Tibial nerve (tissue), 4 donors: ENCODE data around the gene DMKN. TPM values are rescaled to one million over a fixed set of nuclear protein-coding genes. Genes with fewer than 3 reads are reported as not detected.

Source experiments
- DNase-seq, 2 donors: peaks; one replicate each; pipeline ENCODE4 v3.0.0-alpha.2; 2019; ENCODE audit warnings: low spot score in 2 of 2
- H3K27ac ChIP-seq, 4 donors: fragments of 200-600 bp; sonication (generic) in 3 of 4; one replicate each; pipeline ENCODE4 v1.5.1; 2017 to 2019; ENCODE audit warnings: mild to moderate bottlenecking in 1 of 4
- H3K27me3 ChIP-seq, 2 donors: fragments of 200-600 bp; sonication (generic) in 1 of 2; one replicate each; pipeline versions ENCODE4 v1.5.1 to v1.6.0; 2017 to 2019
- H3K36me3 ChIP-seq, 3 donors: fragments of 200-600 bp; sonication (generic); one replicate each; pipeline ENCODE4 v1.5.1; 2018 to 2019
- H3K4me1 ChIP-seq, 4 donors: fragments of 200-600 bp; sonication (generic) in 3 of 4; one replicate each; pipeline ENCODE4 v1.5.1; 2017 to 2019
- H3K4me3 ChIP-seq, 4 donors: fragments of 200-600 bp; sonication (generic) in 3 of 4; one replicate each; pipeline ENCODE4 v1.5.1; 2017 to 2019; ENCODE audit warnings: mild to moderate bottlenecking in 1 of 4, moderate library complexity in 1 of 4
- H3K9me3 ChIP-seq, 4 donors: fragments of 200-600 bp; sonication (generic) in 3 of 4; one replicate each; pipeline ENCODE4 v1.5.1; 2017 to 2019
- EP300 ChIP-seq, 2 donors: sonication (generic); formaldehyde crosslinking; IDR thresholded peaks; one replicate each; pipeline ENCODE4 v1.6.1; 2017; ENCODE audit warnings: antibody characterized with exemption in 2 of 2, mild to moderate bottlenecking in 1 of 2
- POLR2A ChIP-seq, 2 donors: fragments of 450-650 bp; IDR thresholded peaks; one replicate each; pipeline ENCODE4 v1.6.1; 2017; ENCODE audit warnings: antibody characterized with exemption in 2 of 2, mild to moderate bottlenecking in 2 of 2, moderate library complexity in 2 of 2
- WGBS, 2 donors: methylation state at CpG; one replicate each; pipeline ENCODE4 v1.1.5; 2018; 5-methylcytosine and 5-hydroxymethylcytosine counted together
- total RNA-seq, 4 donors: library from RNA; depleted of rRNA; stranded (reverse); fragments of >200 nt; gene quantifications; one replicate each; pipeline ENCODE4 v1.1.0, GENCODE V29; 2016
- TF ChIP-seq, protein P1 (sequence below), 5 experiments: fragments of 200-600 bp in 3 of 5; fragments of 450-650 bp in 2 of 5; sonication (generic) in 3 of 5; IDR thresholded peaks; one replicate each; pipeline ENCODE4 v1.5.1; 2016 to 2019; ENCODE audit warnings: antibody characterized with exemption in 5 of 5, mild to moderate bottlenecking in 3 of 5, moderate library complexity in 2 of 5

DMKN gene
- total RNA-seq, 4 donors from 2014 or later, result 8.2 to 33.5 (median 26.5) TPM

GRCh38 chr19:35511337-35511736, 2.1 kb downstream of the DMKN start:
- Histone ChIP-seq H3K9me3 (no peaks in the 10 kb centered on the region), H3K27me3 (peaks cover 0 to 72% of the 10 kb centered on the region in 2 donors), H3K27ac (no peak overlapping the region), H3K36me3 (no peaks in the 10 kb centered on the region), H3K4me3 (no peak overlapping the region), H3K4me1 (peaks cover 0 to 18% (median 2%) of the 10 kb centered on the region in 4 donors)
- DNase-seq, result no peak
- TF ChIP-seq, protein P1, sequence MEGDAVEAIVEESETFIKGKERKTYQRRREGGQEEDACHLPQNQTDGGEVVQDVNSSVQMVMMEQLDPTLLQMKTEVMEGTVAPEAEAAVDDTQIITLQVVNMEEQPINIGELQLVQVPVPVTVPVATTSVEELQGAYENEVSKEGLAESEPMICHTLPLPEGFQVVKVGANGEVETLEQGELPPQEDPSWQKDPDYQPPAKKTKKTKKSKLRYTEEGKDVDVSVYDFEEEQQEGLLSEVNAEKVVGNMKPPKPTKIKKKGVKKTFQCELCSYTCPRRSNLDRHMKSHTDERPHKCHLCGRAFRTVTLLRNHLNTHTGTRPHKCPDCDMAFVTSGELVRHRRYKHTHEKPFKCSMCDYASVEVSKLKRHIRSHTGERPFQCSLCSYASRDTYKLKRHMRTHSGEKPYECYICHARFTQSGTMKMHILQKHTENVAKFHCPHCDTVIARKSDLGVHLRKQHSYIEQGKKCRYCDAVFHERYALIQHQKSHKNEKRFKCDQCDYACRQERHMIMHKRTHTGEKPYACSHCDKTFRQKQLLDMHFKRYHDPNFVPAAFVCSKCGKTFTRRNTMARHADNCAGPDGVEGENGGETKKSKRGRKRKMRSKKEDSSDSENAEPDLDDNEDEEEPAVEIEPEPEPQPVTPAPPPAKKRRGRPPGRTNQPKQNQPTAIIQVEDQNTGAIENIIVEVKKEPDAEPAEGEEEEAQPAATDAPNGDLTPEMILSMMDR (IDR thresholded peaks at IDR 0.05), result no peak
- TF ChIP-seq EP300 (IDR thresholded peaks at IDR 0.05) (no peak), POLR2A (IDR thresholded peaks at IDR 0.05) (no peak)
- WGBS, 2 donors, result 52 to 86% methylated on average over 6 to 7 of the region's 7 CpGs

DNA sequence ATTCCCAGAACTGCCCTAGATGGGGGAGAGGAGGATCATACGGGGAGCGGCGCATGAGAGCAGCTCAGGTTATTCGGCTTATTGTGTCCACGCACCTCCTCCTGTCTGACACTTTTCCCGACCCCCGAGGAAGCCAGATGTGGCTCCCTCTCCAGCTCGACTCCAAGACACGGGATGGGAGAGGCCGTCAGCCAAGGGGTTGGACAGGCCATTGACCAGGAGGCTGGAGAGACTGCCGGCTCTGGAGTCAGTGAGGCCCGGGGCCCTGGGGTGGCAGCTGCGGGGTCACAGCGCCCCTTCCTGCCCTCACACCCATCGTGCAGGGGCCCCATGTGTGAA, 2.9 kb downstream of the DMKN start:
- TF ChIP-seq POLR2A (IDR thresholded peaks at IDR 0.05) (no peak), EP300 (IDR thresholded peaks at IDR 0.05) (no peak)
- TF ChIP-seq, protein P1 (IDR thresholded peaks at IDR 0.05), result no peak
- peaks cover 0 to 77% of the 10 kb centered on the region in 2 donors for H3K27me3 ChIP-seq

GRCh38 chr19:35509861-35510625, 3.4 kb downstream of the DMKN start:
- no peak for TF ChIP-seq EP300 (IDR thresholded peaks at IDR 0.05)
- TF ChIP-seq, protein P1 (IDR thresholded peaks at IDR 0.05), result peak; percentile 84 to 89 (median 87)
- no peak for TF ChIP-seq POLR2A (IDR thresholded peaks at IDR 0.05)
- Histone ChIP-seq H3K4me3 (peak overlapping the region; percentile 14 to 48 (median 30)), H3K27me3 (peaks cover 0 to 77% of the 10 kb centered on the region in 2 donors), H3K36me3 (no peaks in the 10 kb centered on the region), H3K4me1 (peaks cover 0 to 18% (median 2%) of the 10 kb centered on the region in 4 donors), H3K9me3 (no peaks in the 10 kb centered on the region), H3K27ac (peak overlapping the region in 2 of 4 donors; percentile 32 to 59)
- DNase-seq, result peak; percentile 33 to 66
- 1 to 3% methylated on average over 30 to 35 of the region's 39 CpGs for WGBS, 2 donors

More for the DNA sequence above, 2.9 kb downstream of the DMKN start:
- peak overlapping the region in 2 of 4 donors; percentile 14 to 48 for H3K4me3 ChIP-seq
- peaks cover 0 to 18% (median 2%) of the 10 kb centered on the region in 4 donors for H3K4me1 ChIP-seq
- 7 to 20% methylated on average over 2 to 11 of the region's 15 CpGs for WGBS, 2 donors
- H3K36me3 ChIP-seq, result no peaks in the 10 kb centered on the region
- no peak for DNase-seq
- H3K9me3 ChIP-seq, result no peaks in the 10 kb centered on the region
- no peak overlapping the region for H3K27ac ChIP-seq

DNA sequence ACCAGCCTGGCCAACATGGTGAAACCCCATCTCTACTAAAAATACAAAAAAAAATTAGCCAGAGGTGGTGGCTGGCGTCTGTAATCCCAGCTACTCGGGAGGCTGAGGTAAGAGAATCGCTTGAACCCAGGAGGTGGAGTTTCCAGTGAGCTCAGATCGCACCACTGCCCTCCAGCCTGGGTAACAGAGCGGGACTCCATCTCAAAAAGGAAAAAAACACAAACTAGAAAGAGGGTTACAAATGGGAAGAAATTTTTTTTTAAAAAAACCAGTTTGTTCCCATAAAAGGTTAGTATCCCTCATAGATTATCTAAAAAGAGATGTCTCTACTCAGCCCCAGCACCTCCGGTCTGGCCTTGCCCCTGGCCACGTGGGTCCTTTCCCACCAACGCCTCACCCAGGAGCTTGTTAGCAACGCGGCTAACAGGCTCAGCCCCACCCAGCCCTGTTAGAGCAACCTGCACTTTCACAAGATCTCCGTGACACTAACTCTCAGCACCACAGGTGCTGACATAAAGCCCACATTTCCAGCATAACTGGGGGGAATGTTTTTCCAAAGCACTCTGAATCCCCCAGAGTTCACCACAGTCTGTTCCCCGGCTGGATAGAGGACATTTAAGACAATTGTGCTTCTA, 4.3 kb downstream of the DMKN start:
- no peak for DNase-seq
- no peaks in the 10 kb centered on the region for H3K36me3 ChIP-seq
- peaks cover 0 to 18% (median 2%) of the 10 kb centered on the region in 4 donors for H3K4me1 ChIP-seq
- TF ChIP-seq, protein P1 (IDR thresholded peaks at IDR 0.05), result no peak
- TF ChIP-seq POLR2A (IDR thresholded peaks at IDR 0.05), result no peak
- TF ChIP-seq EP300 (IDR thresholded peaks at IDR 0.05), result no peak
- no peak overlapping the region for H3K27ac ChIP-seq
- peak overlapping the region in 2 of 4 donors; percentile 34 to 48 for H3K4me3 ChIP-seq
- H3K9me3 ChIP-seq, result no peaks in the 10 kb centered on the region
- WGBS, 2 donors, result 26 to 28% methylated on average over 12 of the region's 12 CpGs
- H3K27me3 ChIP-seq, result peaks cover 0 to 73% of the 10 kb centered on the region in 2 donors

DNA sequence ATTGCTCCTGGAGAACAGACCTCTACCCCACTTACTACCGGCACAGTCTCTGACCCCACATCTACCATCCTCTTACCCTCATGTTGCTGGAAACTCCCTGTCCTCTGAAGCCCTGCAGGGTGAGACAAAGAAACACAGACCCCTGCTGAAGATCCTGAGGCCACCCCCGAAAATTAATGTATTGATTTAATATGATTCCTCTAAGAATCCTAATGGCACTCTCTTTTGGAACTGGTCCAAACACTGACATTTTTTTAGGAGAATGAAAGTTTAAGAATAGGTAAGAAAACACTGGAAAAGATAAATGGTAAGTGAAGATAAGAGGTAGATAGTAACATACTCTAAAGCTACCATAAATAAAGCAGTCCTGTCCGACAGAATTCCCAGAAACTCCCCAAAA, 5.3 kb downstream of the DMKN start:
- Histone ChIP-seq H3K27ac (no peak overlapping the region), H3K36me3 (no peaks in the 10 kb centered on the region), H3K4me1 (peaks cover 0 to 18% (median 2%) of the 10 kb centered on the region in 4 donors), H3K9me3 (no peaks in the 10 kb centered on the region), H3K27me3 (peaks cover 0 to 63% of the 10 kb centered on the region in 2 donors), H3K4me3 (no peak overlapping the region)
- 79 to 90% methylated on average over 3 of the region's 3 CpGs for WGBS, 2 donors
- no peak for DNase-seq
- TF ChIP-seq POLR2A (IDR thresholded peaks at IDR 0.05) (no peak), EP300 (IDR thresholded peaks at IDR 0.05) (no peak)
- TF ChIP-seq, protein P1 (IDR thresholded peaks at IDR 0.05), result no peak
